HL-60/S4 (cell line): ENCODE results near the gene MYO1E.

Source experiments
- in situ Hi-C: fragments of 300-500 bp; cut with MboI; formaldehyde crosslinking; loops from 2 replicates; pipeline ENCODE4 v1.14.3; 2022; ENCODE audit warnings: low sequenced_read_pairs

MYO1E gene

DNA sequence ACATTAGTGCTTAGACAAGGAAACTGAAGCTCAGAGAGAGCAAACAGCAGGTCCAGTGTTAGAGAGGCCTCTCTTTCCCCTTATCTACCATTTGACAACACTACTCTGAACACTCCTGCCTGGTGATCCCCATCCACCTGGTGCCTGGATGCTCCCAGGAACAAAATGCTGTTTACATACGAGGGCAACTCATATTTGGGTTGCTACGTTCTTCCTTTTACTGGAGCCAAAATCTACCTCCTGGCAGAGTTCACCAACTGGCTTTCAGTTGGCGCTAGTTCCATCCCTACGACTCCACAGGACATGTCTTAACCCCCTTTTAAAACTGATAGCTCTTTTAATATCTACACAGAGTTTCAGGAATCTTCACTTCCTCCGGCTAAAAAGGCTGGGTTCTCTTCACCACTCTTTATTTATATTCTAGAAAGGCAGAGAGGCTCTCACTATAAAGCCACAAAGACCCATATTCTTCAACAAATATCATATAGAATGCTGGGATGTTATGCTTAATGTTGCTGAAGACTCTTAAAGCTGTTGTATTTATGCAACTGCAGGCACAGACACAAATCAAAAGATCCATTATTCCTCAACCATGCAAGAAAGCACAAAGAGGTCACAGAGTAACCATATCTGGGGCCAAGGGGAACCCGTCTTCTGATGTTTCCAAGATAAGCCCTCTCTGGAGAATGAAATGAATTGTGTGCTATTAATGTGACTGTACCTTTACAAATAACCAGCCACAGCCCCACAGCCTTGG is 219.8 kb downstream of the MYO1E start:
- in situ Hi-C loops = loop anchor here (25.0 kb wide), 1 partner anchor 334 kb away; no protein-coding TSS in a partner anchor

DNA sequence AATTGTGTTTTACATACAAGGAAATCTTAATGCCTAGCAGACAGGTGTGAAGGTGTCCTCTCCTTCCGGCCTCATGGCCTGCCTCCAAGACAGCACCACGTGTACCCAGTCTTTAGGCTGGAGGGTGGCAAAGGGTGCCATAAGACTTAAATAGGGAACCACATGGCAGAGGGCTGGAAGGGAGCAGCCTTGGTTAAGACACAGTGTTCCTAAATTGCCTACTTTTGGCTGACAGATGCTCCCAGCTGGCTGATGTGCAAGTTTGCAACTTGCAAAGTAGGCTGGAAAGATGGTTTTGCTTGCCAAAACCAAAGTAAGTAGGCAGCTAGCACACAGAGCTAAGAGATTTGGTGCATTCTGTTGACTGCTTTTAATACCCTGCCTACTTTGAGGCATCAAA is 222.5 kb downstream of the MYO1E start:
- in situ Hi-C loops = loop anchor here (25.0 kb wide), 1 partner anchor 337 kb away; no protein-coding TSS in a partner anchor

DNA sequence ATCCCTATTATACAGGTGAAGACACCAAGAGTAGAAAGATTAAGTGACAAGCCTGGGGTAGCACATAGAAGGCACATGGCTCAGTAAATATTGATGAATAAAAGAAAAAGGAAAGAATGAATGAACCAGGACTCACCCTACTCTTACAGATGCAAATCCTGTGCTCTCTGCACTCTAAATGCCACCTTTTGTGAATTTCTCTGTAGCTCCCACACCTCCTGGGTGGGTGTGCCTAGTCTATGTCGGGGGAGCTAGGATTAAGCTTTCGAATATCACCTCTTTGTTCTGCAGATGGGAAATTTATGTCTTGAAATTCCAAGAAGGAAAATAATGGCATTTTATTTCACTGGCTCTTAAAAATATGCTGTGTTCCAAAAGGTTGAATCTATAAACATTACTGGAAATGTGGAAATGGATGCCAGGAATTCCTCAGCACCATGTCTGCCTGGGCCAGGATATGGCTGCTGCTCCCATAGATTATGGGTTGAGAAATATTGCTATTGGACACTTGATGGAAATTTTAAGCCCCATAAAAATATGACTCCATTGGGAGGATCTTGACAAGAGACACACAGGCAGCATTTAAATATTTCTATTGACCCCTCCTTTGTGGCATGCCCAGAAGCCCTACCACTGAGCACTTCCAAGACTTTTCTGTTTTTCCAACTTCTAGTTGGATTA is 224.4 kb downstream of the MYO1E start:
- in situ Hi-C loops = loop anchor here (25.0 kb wide), 1 partner anchor 911 kb away; no protein-coding TSS in a partner anchor

DNA sequence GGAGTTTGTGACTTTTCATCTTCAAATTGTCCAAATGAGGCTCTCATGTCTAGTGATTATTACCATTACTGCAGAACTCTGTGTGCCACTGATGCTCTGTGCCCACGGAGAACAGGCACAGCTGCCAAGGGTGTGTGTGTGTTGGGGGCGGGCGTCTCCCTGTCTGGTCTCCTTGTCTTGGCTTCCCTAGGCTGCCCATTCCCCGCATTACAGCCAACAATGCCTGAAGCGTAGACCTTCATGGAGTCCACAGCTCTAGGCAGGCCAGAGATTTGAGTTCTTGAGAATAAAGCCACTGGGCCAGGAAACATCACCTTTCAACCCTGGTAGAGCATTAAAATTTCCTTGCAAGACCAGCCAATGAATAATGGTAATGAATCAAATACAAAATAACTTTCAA is 225.0 kb downstream of the MYO1E start:
- in situ Hi-C loops = loop anchor here (25.0 kb wide), 1 partner anchor 910 kb away; no protein-coding TSS in a partner anchor

DNA sequence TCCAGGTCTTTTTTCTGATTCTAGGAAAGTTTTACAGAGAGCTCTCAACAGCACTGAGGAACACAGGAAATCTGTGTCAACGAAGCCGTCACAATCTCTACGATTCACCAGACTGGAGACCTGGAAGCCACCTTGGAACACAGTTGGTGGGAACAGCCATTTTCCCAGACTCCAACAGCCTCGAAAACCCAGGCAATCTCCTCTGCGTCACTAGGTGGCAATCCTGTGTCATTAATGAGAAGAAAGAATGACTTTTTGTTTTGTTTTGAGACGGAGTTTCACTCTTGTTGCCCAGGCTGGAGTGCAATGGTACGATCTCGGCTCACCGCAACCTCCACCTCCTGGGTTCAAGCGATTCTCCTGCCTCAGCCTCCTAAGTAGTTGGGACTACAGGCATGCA is 228.1 kb downstream of the MYO1E start:
- in situ Hi-C loops = loop anchor here (25.0 kb wide), 1 partner anchor 907 kb away; no protein-coding TSS in a partner anchor

DNA sequence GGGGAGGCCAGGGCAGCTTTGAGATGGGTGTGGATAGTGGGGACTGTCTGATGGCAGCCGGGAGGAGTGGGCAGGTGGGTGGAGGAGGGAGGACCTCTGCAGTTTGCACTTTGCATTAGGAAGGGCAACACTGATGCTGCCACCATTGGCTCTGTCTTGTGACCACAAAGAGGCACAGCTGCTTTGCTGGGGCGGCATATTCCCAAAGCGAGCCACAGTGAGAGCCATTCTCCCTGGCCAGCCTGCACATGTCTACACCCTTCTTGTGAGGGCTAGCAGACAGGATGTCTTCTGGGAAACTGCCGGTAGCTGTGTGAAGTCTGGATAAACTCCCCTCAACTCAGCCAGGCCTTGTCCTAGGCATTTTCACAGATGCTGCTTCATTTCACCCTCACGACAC is 229.4 kb downstream of the MYO1E start:
- in situ Hi-C loops = loop anchor here (25.0 kb wide), 1 partner anchor 906 kb away; no protein-coding TSS in a partner anchor

DNA sequence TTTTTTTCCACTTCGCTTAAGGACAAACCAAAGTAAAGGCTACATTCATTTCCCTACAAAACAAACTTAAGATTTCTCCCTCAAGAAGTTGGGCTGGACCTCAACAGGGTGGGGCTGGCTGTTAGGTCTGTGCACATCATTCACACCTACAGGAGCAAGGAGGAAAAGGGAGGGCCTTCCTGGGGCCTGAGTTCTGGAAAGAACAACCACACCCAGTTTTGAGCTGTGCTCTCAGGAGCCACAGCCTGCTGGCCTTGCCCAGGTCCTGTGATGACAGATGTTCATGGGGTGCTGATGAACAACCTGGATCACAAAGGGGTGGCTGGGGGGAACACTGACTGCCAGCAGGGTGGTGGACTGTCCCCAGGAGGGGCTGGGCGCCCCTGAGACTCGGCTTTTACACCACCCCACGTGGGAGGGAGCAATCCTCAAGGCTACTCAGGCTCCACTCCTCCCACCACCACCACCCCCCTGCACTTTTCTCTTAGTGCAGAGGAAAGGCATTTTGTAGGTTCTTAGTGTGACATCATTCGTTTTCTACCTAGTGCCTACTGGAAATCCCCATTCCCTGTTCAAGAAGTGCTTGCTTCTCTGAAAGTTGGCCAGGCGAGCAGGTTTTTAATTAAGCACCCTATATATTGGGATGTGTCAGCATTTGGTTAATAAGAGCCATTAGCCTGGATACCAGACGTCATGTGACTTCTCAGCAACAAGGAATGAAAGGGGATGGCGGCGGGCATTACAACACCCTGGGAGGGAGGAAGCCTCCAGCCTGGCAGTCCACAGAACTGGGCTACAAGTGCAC is 232.0 kb downstream of the MYO1E start:
- in situ Hi-C loops = loop anchor here (25.0 kb wide), 1 partner anchor 903 kb away; no protein-coding TSS in a partner anchor

DNA sequence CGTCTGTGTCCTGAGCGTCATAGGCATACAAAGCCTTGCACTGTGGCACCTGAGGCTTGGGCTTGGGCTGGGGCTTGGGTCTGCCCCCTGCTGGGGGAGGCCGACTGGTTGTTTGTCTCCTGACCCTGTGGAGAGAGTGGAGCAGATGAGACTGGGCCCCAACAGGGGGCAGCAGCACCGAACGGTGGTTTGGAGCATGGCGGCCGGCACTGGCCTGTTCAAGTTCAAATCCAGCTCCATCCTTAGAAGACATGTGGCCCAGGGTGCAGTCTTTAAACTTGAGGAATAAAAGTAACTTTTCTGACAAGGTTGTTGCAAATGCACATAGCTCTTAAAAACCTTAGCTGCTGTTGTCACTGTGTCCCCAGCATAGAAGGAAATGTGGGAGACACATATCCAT is 234.4 kb downstream of the MYO1E start:
- in situ Hi-C loops = loop anchor here (25.0 kb wide), 1 partner anchor 901 kb away; no protein-coding TSS in a partner anchor

DNA sequence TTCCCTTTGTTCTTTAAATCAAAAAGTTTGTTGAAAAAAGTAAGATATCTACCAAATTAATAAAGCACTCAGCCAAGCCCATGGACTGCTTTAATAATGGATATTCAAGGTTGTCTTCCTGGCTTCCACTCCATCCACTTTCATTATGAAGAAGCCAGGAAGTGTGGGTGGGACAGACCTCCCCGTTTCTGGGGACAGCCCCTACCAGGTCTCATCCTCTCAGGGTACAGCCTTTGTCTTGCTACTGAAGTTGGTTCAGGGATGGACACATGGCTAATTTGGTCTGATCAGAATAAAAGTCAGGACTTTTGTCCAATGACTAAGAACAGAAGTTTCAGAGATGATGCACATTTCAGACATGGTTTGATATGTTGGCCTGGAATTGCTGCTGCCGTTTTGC is 235.1 kb downstream of the MYO1E start:
- in situ Hi-C loops = loop anchor here (25.0 kb wide), 1 partner anchor 900 kb away; no protein-coding TSS in a partner anchor

DNA sequence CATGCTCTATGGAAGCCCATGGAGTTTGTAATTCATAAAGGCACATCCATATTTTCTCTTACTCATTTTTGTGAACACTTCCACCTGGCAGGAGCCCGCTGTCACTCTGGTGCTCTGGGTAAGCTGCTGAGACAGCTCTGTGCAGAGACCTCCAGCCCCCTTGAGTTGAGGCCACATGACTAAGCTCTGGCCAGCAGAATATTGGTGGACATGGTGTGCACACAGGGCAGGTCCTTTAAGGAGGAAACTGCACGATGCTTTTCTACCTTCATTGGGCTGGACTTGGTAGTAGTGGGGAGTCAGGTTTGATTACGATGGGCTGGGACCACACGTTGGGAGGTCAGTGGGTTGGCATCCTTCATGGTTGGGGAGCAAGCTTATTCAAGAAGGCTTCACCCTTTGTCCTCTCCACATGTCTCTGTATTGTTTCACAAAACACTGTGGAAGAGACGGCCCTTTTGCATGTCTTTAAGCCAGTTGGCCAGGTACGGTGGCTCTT is 238.7 kb downstream of the MYO1E start:
- in situ Hi-C loops = loop anchor here (25.0 kb wide), 1 partner anchor 897 kb away; no protein-coding TSS in a partner anchor

DNA sequence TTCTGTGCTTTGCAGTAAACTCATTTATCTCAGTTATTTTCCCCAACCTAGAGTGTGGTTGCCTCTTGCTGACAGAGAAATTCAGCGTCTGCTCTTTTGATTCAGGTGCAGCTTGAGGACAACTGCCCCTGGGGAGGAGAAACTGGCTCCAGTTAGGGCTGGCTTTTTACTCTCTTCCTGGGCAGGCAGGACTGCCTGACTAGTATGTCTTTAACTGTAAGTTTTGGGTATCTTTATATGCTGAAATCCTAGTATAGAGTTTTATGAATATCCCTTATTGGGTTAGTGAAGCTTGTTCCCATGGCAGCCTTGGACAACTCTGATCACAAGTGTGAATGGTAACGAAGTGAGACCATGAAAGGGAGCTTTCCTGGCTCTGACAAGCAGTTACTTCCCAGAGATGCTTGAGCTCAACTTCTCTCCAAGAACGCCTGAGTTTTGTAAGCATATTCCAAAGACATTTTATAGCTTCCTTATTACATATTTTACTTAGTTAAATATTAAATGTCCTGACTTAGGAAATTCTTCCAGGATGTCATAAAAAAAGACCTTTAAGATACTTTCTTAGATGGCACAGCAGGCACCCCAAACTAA is 240.6 kb downstream of the MYO1E start:
- in situ Hi-C loops = loop anchor here (25.0 kb wide), 1 partner anchor 895 kb away; no protein-coding TSS in a partner anchor

DNA sequence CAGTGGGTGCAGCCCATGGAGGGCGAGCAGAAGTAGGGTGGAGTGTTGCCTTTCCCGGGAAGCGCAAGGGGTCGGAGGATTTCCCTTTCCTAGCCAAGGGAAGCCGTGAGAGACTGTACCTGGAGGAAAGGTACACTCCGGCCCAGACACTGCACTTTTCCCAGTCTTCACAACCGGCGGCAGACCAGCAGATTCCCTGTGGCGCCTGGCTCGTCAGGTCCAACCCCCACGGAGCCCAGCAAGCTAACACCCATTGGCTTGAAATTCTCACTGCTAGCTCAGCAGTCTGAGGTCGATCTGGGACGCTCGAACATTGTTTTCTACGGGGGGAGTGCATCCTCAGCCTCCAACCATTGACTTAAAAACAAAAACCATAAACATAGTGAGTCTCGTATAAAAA is 241.2 kb downstream of the MYO1E start:
- in situ Hi-C loops = loop anchor here (25.0 kb wide), 1 partner anchor 894 kb away; no protein-coding TSS in a partner anchor

DNA sequence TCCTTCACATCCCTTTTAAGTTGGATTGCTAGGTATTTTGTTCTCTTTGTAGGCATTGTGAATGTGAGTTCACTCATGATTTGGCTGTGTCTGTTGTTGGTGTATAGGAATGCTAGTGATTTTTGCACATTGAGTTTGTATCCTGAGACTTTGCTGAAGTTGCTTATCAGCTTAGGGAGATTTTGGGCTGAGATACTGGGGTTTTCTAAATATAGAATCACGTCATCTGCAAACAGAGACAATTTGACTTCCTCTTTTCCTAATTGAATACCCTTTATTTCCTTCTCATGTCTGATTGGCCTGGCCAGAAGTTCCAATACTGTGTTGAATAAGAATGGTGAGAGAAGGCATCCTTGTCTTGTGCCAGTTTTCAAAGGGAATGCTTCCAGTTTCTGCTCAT is 245.4 kb downstream of the MYO1E start:
- in situ Hi-C loops = loop anchor here (25.0 kb wide), 1 partner anchor 890 kb away; no protein-coding TSS in a partner anchor

DNA sequence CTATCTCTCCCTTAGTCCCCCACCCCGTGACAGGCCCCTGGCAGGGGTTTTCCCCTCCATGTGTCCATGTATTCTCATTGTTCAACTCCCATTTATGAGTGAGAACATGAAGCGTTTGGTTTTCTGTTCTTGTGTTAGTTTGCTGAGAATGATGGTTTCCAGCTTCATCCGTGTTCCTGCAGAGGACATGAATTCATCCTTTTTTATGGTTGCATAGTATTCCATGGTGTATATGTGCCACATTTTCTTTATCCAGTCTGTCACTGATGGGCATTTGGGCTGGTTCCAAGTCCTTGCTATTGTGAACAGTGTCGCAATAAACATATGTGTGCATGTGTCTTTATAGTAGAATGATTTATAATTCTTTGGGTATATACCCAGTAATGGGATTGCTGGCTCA is 247.0 kb downstream of the MYO1E start:
- in situ Hi-C loops = loop anchor here (25.0 kb wide), 1 partner anchor 888 kb away; no protein-coding TSS in a partner anchor

DNA sequence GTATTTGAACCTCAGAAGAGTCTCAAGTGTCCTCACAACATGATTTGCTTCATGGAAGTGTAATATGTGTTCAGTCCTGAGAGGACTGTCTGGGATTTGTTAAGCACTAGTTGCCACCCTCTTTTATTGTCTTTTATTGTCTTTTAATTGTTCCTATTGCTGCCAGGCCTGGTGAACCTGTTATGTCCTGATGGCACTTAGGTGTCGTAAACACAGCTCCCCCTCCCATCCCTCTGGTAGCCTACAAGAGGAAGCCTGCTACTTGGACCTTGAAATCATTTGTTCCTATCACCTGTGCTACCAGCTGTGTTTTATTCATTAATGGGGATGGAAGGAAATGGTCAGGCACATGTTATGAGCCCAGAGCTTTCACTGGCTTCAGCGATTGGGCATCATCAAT is 248.4 kb downstream of the MYO1E start:
- in situ Hi-C loops = no loop called here

DNA sequence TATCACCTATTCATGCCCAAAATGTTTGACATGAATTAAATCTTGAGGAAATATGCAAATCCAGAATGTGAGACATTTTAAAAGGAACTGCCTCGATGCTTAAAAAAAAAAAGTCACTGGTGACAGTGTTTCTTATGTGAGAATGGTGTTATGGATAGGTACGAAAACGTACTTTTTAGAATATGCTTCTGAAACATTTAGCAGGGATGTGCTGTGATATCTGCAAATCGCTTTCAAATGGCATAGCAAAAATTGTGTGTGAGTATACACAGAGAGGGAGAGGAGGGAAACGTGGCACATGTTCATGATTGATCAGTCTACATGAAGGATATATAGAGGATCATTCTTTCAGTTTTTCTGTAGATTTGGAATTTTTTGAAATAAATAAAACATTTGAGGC is 251.7 kb downstream of the MYO1E start:
- in situ Hi-C loops = no loop called here

DNA sequence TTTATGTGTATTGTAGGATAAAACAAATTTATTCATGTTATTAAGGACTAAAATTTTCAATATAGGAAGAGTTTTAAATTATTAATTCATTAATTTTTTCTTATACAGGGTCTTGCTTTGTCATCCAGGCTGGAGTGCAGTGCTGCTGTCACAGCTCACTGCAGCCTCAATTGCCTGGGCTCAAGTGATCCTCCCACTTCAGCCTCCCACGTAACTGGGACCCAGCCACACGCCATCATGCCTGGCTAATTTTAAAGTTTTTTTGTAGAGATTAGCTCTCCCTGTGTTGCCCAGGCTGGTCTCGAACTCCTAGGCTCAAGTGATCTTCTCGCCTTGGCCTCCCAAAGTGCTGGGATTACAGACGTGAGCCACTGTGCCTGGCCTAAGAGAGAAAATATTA is 253.0 kb downstream of the MYO1E start:
- in situ Hi-C loops = no loop called here

DNA sequence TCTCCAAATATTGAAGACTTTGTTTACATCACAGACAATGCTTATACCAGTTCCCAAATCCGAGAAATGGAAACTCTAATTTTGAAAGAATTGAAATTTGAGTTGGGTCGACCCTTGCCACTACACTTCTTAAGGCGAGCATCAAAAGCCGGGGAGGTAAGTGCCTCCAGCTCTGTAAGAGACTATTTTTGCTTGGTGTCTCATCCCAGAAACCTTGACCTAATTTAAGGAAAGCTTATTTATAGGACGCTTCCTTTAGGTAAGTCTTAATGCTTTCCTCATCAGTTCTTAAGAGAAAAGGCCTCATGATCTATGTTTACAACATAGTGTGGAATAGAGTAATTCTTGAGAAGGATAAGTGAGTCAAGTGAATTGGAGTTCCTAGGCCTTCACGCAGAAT is 255.9 kb downstream of the MYO1E start:
- in situ Hi-C loops = no loop called here

DNA sequence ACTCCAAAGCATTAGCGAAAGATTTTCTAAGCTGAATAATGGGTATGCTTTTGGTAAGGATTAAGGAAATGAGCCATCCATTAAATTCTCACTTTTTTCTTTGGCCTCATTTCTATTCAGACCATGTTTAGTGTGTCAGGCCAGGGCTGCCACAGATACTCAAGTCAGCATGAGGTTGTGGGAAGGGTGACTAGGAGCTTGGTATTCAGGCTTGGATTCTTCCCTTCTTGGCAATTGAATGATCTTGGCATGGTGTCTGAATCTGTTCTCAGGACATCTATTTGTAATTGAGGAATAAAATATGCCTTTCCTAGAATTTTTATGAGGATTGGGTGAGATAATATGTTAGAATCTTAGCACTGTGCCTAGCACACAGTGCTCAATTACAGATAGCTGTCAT is 256.5 kb downstream of the MYO1E start:
- in situ Hi-C loops = no loop called here

DNA sequence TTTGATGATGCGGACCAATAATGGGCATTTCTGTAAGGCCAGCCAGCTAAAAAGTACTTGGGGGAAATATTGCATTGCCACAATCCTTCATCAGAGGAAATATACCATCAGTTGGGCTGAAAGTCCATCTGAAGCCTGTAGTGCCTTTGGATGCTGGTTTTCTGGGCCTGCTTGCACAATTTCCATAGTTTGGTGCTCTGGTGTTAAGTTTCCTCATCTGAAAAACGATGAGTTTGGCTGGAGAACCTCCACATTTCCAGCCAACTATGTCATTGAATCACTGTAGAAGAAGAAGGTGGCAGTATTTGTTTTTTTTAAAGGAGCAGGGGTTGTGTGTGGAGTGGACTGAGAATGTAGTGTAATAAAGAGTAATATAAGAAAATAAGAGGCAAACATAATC is 257.6 kb downstream of the MYO1E start:
- in situ Hi-C loops = no loop called here
